Ramos (cell line): ENCODE data around the gene GANC.

Experiments used
- in situ Hi-C: fragments of 300-500 bp; cut with MboI; formaldehyde crosslinking; loops from one replicate; pipeline ENCODE4 v1.14.3; 2022; ENCODE audit warnings: low sequenced_read_pairs; ENCODE audit not compliant: unreplicated experiment

GANC gene

DNA sequence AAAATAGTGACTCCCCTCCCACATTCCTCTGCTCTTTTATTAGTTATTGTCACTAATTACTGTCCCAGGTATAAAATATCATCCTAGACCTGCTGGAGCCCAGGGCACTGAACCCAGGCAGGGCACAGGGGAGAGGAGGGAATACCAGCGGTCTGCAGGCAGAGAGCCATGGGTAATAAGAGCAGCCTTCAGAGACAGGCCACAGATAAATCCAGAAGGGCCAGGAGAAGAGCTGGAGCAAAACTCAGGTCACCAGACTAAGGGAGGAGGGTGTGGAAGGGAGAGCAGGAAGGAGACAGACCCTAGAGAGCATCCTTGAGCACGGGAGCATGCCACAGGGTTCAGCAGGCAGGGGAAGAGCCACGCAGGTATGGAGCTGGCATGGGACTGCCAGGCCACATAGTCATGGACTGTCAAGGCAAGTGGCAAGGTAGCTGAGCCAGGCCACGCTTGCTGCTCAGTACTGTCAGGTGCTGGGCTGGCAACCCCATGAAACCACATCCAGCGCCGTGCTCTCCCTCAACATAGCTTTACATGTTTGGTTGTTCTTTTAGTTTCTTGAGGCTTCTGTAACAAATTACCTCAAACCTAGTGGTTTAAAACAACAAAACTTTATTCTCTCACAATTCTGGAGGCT is 70.7 kb downstream of the GANC start:
- in situ Hi-C loops, result no loop called here

DNA sequence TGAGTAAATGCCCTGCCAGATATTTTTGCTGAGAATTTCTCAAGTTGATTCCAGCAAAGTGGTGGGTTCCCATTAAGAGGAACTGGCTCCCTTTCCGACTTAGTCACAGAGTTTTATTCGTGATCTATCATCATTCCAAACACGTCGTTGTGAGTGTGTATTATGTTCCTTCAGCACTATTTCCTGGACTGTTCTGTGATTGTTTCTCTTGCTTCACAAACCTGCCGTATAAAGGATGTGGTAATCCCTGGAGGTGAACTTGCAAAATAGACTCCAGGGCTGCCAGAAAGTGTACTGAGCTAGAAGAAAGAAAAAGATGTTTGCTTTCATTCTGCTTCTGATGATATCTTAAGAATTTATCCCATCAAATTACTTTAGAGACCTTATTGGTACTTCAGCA is 71.8 kb downstream of the GANC start:
- in situ Hi-C loops, result no loop called here

DNA sequence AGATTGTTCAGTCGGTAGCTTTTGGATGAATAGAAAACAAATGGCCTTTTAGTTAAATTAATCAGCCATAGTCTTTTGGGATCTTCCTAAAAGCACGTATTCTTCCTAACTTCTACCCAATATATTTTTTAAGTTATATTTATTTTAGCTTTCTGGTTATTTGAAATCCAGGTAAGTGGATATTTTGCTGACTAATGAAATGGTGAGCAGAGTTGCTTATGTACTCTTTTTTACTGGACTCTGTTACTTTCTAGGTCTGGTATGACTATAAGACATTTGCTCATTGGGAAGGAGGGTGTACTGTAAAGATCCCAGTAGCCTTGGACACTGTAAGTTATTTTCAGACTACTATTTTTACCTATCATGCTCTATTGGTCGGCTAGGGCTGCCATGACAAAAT is 72.5 kb downstream of the GANC start:
- in situ Hi-C loops, result no loop called here

- in situ Hi-C loops, result no loop called here
Observed at GRCh38 chr15:42348083-42348482, 75.1 kb downstream of the GANC start.

GRCh38 chr15:42349186-42349585 is 76.2 kb downstream of the GANC start:
- in situ Hi-C loops, result no loop called here

- in situ Hi-C loops, result no loop called here
Observed at GRCh38 chr15:42352401-42352800, 79.4 kb downstream of the GANC start.

- in situ Hi-C loops, result no loop called here
Observed at GRCh38 chr15:42353061-42353460, 80.1 kb downstream of the GANC start.

GRCh38 chr15:42354824-42355223 is 81.8 kb downstream of the GANC start:
- in situ Hi-C loops, result no loop called here

DNA sequence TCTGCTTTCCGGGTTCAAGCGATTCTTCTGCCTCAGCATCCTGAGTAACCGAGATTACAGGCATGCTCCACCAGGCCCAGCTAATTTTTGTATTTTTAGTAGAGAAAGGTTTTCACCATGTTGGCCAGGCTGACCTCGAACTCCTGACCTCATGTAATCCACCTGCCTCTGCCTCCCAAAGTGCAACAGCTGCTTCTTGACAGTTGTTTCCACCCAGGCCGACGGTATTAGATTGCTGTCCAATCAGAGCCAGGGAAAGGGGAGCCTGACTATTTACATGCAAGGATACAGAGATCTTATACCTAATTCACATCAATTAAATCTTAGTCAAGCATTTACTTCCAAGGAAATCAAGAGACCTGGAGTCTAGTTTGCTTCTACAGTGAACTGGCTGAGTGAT is 82.3 kb downstream of the GANC start:
- in situ Hi-C loops, result no loop called here

GRCh38 chr15:42356851-42357250 is 83.8 kb downstream of the GANC start:
- in situ Hi-C loops, result no loop called here

DNA sequence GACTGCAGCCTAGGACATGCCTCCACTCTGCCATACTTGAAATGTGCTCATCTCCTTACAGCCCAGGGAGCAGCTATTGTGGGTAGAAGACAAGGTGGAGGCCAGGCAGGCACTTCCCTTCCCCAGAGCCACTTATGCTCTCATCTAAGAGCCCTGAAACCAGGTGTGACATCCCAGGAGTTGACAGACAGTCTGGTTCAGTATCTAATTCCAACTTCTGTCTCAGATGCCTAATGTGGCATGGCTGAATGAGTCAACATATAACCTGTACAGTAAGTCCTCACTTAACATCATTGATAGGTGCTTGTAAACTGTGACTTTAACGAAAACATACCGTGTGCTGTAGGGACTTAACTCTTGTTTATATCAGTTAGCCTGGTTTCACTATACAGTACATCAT is 85.1 kb downstream of the GANC start:
- in situ Hi-C loops, result no loop called here

- in situ Hi-C loops, result no loop called here
Observed at GRCh38 chr15:42359249-42359648, 86.2 kb downstream of the GANC start, which contains the start of gene CAPN3. TSS of gene CAPN3 (plus strand) at chr15:42359501. CDS start at chr15:42359806, 305 bp downstream.

GRCh38 chr15:42359985-42360384 is 87.0 kb downstream of the GANC start:
- in situ Hi-C loops, result no loop called here

- in situ Hi-C loops, result no loop called here
Observed at GRCh38 chr15:42360535-42361112, 87.6 kb downstream of the GANC start.

DNA sequence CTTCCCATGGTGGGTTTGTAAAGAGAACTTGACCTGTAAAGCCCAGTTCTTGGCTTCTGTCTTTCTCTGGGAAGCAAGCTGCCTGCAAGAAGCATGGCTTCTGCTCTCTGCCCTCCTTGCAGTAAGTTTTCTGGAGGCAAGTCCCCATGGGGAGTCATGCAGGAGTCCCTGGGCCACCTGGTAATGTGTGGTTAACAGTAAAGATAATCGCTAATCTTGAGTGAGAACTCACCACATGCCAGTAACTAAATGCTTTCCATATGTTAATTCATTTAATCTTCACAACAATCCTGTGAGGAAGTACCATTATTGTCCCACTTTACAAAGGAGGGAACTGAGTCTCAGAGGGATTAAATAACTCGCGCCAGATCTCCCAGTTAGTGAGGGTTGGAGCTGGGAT is 90.5 kb downstream of the GANC start:
- in situ Hi-C loops, result no loop called here

- in situ Hi-C loops, result no loop called here
Observed at GRCh38 chr15:42363942-42364341, 90.9 kb downstream of the GANC start.

- in situ Hi-C loops, result no loop called here
Observed at GRCh38 chr15:42364529-42364928, 91.5 kb downstream of the GANC start.

GRCh38 chr15:42365921-42366550 is 93.0 kb downstream of the GANC start:
- in situ Hi-C loops, result no loop called here

GRCh38 chr15:42367041-42367440 is 94.0 kb downstream of the GANC start:
- in situ Hi-C loops, result no loop called here

DNA sequence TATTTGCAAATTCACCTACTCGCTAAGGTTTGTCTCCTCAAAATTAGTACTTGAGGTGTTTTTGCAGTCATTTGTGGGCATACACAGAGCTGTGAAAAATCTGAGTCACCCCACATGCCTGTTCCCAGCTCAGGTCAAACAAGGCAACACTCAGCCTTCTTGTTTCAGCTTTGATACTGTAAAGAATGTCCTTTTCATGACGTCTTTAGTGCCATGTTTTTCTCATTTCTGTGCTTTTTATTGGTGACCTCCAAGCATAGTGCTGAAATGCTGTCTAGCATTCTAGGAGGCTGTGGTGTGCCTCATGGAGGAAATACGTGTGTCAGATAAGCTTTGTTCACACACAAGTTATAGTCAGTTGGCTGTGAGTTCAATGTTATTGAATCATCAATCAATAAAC is 95.1 kb downstream of the GANC start:
- in situ Hi-C loops, result no loop called here

DNA sequence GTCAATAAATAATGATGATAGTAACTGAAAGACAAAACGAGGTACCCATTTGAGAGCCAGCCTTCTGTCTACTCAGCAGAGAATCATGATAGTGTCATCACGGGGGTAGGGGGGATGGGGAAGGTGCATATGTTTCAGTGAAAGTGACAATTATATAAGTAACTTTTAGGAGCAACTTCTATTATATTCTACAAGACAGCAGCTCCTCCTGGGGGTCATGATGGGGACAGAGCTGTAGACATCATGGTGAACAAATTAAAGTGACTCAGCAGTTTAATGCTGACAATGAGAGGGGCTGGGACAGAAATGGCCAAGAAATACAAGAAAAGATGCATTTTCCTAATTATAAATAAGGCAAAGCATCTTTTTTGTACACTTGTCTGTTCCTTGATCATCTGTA is 98.1 kb downstream of the GANC start:
- in situ Hi-C loops, result no loop called here

GRCh38 chr15:42373274-42373673 is 100.3 kb downstream of the GANC start:
- in situ Hi-C loops, result no loop called here
